ACC112 (cell line): ENCODE measurements around the gene PPWD1.
"Not testable (repeated sequence)": the region's sequence is repeated elsewhere in the genome, so short reads cannot be mapped to it uniquely, and the experiment has no call there.

ENCODE experiments used
- H2AFZ ChIP-seq: fragments of 200-600 bp; sonication (generic); one replicate; pipeline ENCODE4 v1.6.0; 2017; ENCODE audit warnings: antibody characterized with exemption, low read length; ENCODE audit not compliant: unreplicated experiment
- H3K27ac ChIP-seq: fragments of 200-600 bp; sonication (generic); 2 replicates; pipeline ENCODE4 v1.5.1; 2014; ENCODE audit warnings: low read depth, mild to moderate bottlenecking, antibody characterized with exemption, low read length, moderate library complexity
- H3K27me3 ChIP-seq: fragments of 200-600 bp; sonication (generic); 2 replicates; pipeline ENCODE4 v1.6.1; 2014; ENCODE audit warnings: mild to moderate bottlenecking, antibody characterized with exemption, low read length, moderate library complexity, mixed read lengths; ENCODE audit not compliant: insufficient read depth
- H3K36me3 ChIP-seq: fragments of 200-600 bp; sonication (generic); 2 replicates; pipeline ENCODE4 v1.6.1; 2016; ENCODE audit warnings: mild to moderate bottlenecking, antibody characterized with exemption, low read length, moderate library complexity, mixed read lengths; ENCODE audit not compliant: insufficient read depth
- H3K4me1 ChIP-seq: fragments of 200-600 bp; sonication (generic); one replicate; pipeline ENCODE4 v1.6.1; 2016; ENCODE audit warnings: low read length, mixed read lengths; ENCODE audit not compliant: insufficient read depth, unreplicated experiment, control insufficient read depth
- H3K4me3 ChIP-seq: fragments of 200-600 bp; sonication (generic); 2 replicates; pipeline ENCODE4 v1.5.1; 2014; ENCODE audit warnings: mild to moderate bottlenecking, low read depth, low read length
- H3K79me2 ChIP-seq: fragments of 200-600 bp; sonication (generic); one replicate; pipeline ENCODE4 v1.6.0; 2016; ENCODE audit warnings: low read length; ENCODE audit not compliant: control insufficient read depth, unreplicated experiment, insufficient read depth

Gene PPWD1

DNA sequence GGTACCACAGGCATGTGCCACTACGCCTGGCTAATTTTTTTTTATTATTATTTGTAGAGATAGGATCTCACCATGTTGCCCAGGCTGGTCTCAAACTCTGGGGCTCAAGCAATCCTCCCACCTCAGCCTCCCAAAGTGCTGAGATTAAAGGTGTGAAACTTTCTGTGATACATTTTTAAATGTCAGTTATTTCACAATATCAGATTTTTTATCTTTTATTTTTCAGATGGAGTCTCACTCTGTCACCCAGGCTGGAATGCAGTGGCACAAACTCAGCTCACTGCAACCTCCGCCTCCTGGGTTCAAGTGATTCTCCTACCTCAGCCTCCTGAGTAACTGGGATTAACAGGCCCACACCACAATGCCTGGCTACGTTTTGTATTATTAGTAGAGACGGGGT lies 58.9 kb downstream of the PPWD1 start:
- Histone ChIP-seq H3K79me2 (peaks cover 57% of the 10 kb centered on the region), H3K4me1 (peaks cover 18% of the 10 kb centered on the region)
- not testable (repeated sequence) for H3K36me3 ChIP-seq, H3K27me3 ChIP-seq, H2AFZ ChIP-seq, H3K27ac ChIP-seq, H3K4me3 ChIP-seq

DNA sequence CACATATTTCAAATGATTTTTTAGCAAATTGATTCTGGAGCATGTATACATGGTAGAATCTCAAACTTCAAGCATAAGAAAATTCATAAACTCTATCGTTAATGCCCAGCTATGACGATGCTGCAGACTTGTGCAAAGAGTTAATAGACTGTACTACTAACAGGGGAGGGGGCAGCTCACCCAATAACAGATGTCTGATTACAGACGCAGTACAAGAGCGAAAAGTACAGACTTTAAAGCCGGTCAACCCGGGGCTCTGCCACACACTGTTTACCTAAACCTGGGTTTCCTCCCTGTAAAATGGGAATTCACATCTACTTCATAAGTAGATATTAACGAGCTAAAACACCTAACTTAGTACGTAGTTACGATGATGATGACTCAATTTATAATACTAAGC lies 60.4 kb downstream of the PPWD1 start:
- H3K27ac ChIP-seq = no peak overlapping the region
- peaks cover 68% of the 10 kb centered on the region for H3K79me2 ChIP-seq
- H3K4me1 ChIP-seq = peaks cover 18% of the 10 kb centered on the region
- peak overlapping the region; percentile 59 for H2AFZ ChIP-seq
- no peaks in the 10 kb centered on the region for H3K27me3 ChIP-seq
- H3K36me3 ChIP-seq = no peaks in the 10 kb centered on the region
- peak overlapping the region; percentile 92 for H3K4me3 ChIP-seq

DNA sequence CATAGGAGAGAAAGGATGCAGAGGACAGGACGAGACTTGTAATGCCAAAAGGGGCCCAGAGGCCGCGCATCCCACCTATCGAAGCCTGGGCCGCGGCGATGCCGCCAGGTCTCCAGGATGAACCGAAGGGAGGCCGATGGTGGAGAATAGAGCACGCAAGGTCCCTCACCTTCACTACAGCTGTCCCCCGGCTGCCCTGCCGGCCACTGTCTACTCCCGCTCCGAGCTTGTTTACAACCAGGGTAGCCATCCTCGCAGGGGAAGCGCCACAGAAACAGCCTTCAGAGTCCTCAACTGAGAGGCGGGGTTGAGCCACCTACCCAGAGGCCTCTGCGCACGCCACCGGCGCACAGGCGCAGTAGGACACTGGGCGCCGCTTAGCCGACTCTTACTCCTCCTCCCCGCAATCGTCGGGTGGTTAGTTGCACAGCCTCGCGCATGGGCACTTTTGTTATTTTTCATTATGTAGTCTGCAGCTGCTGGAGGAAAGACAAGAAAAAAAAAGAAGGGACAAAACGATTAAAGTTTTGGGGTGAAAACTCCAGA lies 61.0 kb downstream of the PPWD1 start, which contains the start of gene TRIM23:
TRIM23 (minus strand) TSS at position 309 of the 546 bp plus-strand sequence; CDS start at position 250, 59 bp downstream.
- Histone ChIP-seq H3K79me2 (peaks cover 63% of the 10 kb centered on the region), H3K27me3 (no peaks in the 10 kb centered on the region), H3K27ac (peak within 1 kb of the TSS; percentile 80), H3K4me1 (peaks cover 18% of the 10 kb centered on the region), H2AFZ (peak within 1 kb of the TSS; percentile 94), H3K4me3 (peak within 1 kb of the TSS; percentile 92), H3K36me3 (no peaks in the 10 kb centered on the region)

DNA sequence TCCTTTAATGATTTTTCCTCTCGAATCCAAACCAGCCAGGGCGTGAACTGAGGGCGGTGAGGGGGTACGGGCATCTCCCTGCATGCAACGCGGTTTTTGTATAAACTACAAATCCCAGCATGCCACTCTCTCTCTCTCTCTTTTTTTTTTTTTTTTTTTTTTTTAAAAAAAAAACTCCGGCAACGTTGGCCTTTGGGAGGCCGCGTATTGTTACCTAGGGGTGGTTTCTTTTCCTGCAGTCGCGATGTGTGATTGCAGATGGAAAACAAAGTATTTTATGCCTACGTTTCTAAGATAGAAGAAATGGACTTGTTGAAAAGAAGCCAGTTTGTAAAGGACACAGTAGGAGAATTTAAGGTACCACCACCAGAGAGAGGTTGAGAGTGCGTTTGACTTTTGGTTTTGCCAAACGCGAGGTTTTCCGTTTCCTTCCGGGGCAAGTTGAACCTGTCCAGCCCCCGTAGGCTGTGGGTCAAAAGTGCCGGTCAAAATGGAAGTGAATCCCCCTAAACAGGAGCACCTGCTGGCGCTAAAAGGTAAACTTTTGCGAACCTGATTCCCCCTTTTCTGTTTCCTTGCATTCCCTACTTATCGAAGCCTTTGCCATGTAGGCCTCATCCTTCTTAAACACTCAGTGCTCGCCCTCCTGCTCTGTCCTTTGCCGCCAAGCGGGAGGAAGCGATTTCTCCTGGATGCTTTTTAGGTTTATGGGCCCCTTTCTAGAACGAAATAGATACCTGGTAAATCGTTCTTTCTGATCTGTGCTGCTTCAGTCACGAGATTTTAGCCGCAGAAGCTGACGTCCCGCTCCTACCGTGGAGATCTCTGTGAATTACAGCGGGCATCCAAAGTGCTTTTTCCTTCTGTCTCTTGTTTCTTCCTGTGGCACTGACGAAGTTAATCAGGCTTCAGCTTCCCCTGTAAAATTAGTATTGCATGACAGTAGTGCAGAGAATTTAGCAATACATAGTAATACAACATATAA lies 61.8 kb downstream of the PPWD1 start, which contains the start of the genes SHLD3 and TRAPPC13:
SHLD3 (plus strand) TSS at position 457 of the 985 bp plus-strand sequence. CDS start 4,561 bp downstream, outside the sequence.
TRAPPC13 (plus strand) TSS at position 457 of the 985 bp plus-strand sequence; CDS start at position 491, 34 bp downstream.
- 0 out of 2 replicates have a peak, but pooled peaks cover 6% of the 10 kb centered on the region for H3K36me3 ChIP-seq
- peak within 1 kb of the TSS; percentile 80 for H3K27ac ChIP-seq
- peaks cover 68% of the 10 kb centered on the region for H3K79me2 ChIP-seq
- H3K27me3 ChIP-seq = no peaks in the 10 kb centered on the region
- peaks cover 18% of the 10 kb centered on the region for H3K4me1 ChIP-seq
- H3K4me3 ChIP-seq = peak within 1 kb of the TSS; percentile 92
- H2AFZ ChIP-seq = peak within 1 kb of the TSS; percentile 94

DNA sequence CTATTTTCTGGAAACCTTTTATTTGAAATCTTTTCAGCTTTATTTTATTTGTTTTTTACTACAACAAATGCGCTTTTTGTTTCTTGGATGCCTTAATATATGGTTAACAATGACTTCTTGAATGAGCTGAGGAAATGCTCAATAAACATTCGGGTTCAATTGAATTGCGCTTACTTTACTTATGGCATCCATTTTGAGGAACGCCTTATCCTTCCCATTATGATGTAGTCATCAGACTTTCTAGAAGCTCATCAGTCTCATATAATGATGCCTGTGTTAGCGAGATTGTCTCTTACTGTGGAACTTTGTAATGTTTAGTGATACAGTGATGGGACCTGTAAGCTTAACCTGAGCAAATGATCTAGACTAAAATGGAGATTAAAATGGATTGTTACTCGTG lies 62.6 kb downstream of the PPWD1 start:
- H3K27me3 ChIP-seq = no peaks in the 10 kb centered on the region
- peak overlapping the region; percentile 92 for H3K4me3 ChIP-seq
- H2AFZ ChIP-seq = peak overlapping the region; percentile 94
- H3K27ac ChIP-seq = no peak overlapping the region; the same call in 1 of the 2 replicates
- H3K4me1 ChIP-seq = peaks cover 18% of the 10 kb centered on the region
- H3K36me3 ChIP-seq = 0 out of 2 replicates have a peak, but pooled peaks cover 8% of the 10 kb centered on the region
- H3K79me2 ChIP-seq = peaks cover 67% of the 10 kb centered on the region

DNA sequence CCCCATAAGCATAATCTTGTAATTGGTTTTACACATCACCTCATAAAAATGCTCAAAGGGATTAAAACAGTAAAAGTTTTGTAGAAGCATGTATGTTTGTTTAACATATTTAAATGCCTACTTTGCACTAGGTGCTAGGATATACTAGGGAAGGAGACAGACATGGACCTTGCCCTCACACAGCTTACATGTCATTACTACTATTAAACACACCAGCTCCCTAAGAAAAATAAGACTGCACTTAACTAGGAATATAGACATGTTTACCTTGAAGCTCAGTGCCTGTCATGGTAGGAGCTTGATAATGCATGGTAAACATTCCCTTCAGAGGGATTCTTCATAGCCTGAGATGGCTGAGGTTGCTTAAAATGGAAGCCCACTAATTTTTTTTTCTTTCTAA lies 67.9 kb downstream of the PPWD1 start:
- Histone ChIP-seq H3K27me3 (no peaks in the 10 kb centered on the region), H3K36me3 (0 out of 2 replicates have a peak, but pooled peaks cover 8% of the 10 kb centered on the region), H3K79me2 (peaks cover 38% of the 10 kb centered on the region), H3K4me1 (peaks cover 3% of the 10 kb centered on the region), H3K4me3 (no peak overlapping the region), H2AFZ (no peak overlapping the region), H3K27ac (no peak overlapping the region)
